Stimulated activated CD8-positive, alpha-beta memory T cell treated with anti-CD3 and anti-CD28 coated beads, Interleukin-15, amount 100 ng/mL, for 1 hour (primary cell): ENCODE measurements around the gene LRCH3.
"Not testable (repeated sequence)": the region's sequence is repeated elsewhere in the genome, so short reads cannot be mapped to it uniquely, and the experiment has no call there.

Experiments used
- DNase-seq: peaks from one replicate; pipeline ENCODE4 v3.0.0-alpha.2; 2020; ENCODE audit warnings: low read depth

The LRCH3 gene

GRCh38 chr3:197882586-197882985, 91.5 kb downstream of the LRCH3 start:
- no peak for DNase-seq

- no peak for DNase-seq
These were observed 92.5 kb downstream of the LRCH3 start for GRCh38 chr3:197883541-197883940.

GRCh38 chr3:197884330-197884729, 93.3 kb downstream of the LRCH3 start:
- DNase-seq, result not testable (repeated sequence)

GRCh38 chr3:197886052-197886451, 95.0 kb downstream of the LRCH3 start:
- DNase-seq, result not testable (repeated sequence)

GRCh38 chr3:197887430-197888053, 96.5 kb downstream of the LRCH3 start:
- not testable (repeated sequence) for DNase-seq

- DNase-seq, result no peak
These were observed 97.5 kb downstream of the LRCH3 start for GRCh38 chr3:197888511-197888910.

- DNase-seq, result no peak
These were observed 98.3 kb downstream of the LRCH3 start for GRCh38 chr3:197889204-197889930.

GRCh38 chr3:197890693-197891092, 99.6 kb downstream of the LRCH3 start:
- DNase-seq, result no peak

- no peak for DNase-seq
These were observed 101.1 kb downstream of the LRCH3 start for GRCh38 chr3:197892162-197892561.

GRCh38 chr3:197896421-197896820, 105.4 kb downstream of the LRCH3 start:
- DNase-seq, result no peak

- no peak for DNase-seq
These were observed 108.9 kb downstream of the LRCH3 start for GRCh38 chr3:197899833-197900478.

GRCh38 chr3:197901626-197902025, 110.6 kb downstream of the LRCH3 start:
- no peak for DNase-seq

- DNase-seq, result peak; percentile 58
These were observed 115.2 kb downstream of the LRCH3 start for GRCh38 chr3:197906023-197906849.

GRCh38 chr3:197906850-197907187, 115.8 kb downstream of the LRCH3 start:
- no peak for DNase-seq

GRCh38 chr3:197907196-197907595, 116.1 kb downstream of the LRCH3 start:
- DNase-seq, result no peak

GRCh38 chr3:197908550-197908949, 117.5 kb downstream of the LRCH3 start:
- DNase-seq, result not testable (repeated sequence)

- DNase-seq, result no peak
These were observed 118.1 kb downstream of the LRCH3 start for GRCh38 chr3:197908957-197909701.

GRCh38 chr3:197912741-197913476, 121.9 kb downstream of the LRCH3 start:
- no peak for DNase-seq

- no peak for DNase-seq
These were observed 122.8 kb downstream of the LRCH3 start for GRCh38 chr3:197913641-197914380.
